Measurements from ENCODE around the gene S1PR2.

GRCh38 chr19:10207026-10207425 is 24.1 kb downstream of the S1PR2 start:
- TF ChIP-seq CTCF (IDR thresholded peaks at IDR 0.05) (no peak), POLR2A (IDR thresholded peaks at IDR 0.05) (no peak), POLR2AphosphoS5 (IDR thresholded peaks at IDR 0.05) (no peak)

All from transverse colon (tissue), 4 donors.